Smooth muscle cell (in vitro differentiated cells): Measurements from ENCODE around the gene SLC8A3. TPM values are rescaled to one million over a fixed set of nuclear protein-coding genes. Genes with fewer than 3 reads are reported as not detected.

Experiments
- DNase-seq: peaks from one replicate; lab custom pipeline; 2025; ENCODE audit not compliant: unreplicated experiment; lab: John Stamatoyannopoulos, UW
- H2AFZ ChIP-seq: fragments of 200-600 bp; sonication (generic); 2 replicates; pipeline ENCODE4 v1.6.0; 2016; ENCODE audit warnings: antibody characterized with exemption, low read depth, mild to moderate bottlenecking
- H3F3A ChIP-seq: fragments of 200-600 bp; sonication (generic); 2 replicates; pipeline ENCODE4 v1.6.0; 2017; ENCODE audit warnings: antibody characterized with exemption, low read depth
- H3K27ac ChIP-seq: fragments of 200-600 bp; sonication (generic); 2 replicates; pipeline ENCODE4 v1.5.1; 2016; ENCODE audit warnings: low read depth, mild to moderate bottlenecking
- H3K27me3 ChIP-seq: fragments of 200-600 bp; sonication (generic); 2 replicates; pipeline ENCODE4 v1.6.1; 2016; ENCODE audit warnings: low read depth, mild to moderate bottlenecking
- H3K36me3 ChIP-seq: fragments of 200-600 bp; sonication (generic); 2 replicates; pipeline ENCODE4 v1.5.1; 2016; ENCODE audit warnings: low read depth
- H3K4me1 ChIP-seq: fragments of 200-600 bp; sonication (generic); 2 replicates; pipeline ENCODE4 v1.5.1; 2016; ENCODE audit warnings: low read depth
- H3K4me2 ChIP-seq: fragments of 200-600 bp; sonication (generic); 2 replicates; pipeline ENCODE4 v1.6.0; 2016; ENCODE audit warnings: mild to moderate bottlenecking
- H3K4me3 ChIP-seq: fragments of 200-600 bp; sonication (generic); 2 replicates; pipeline ENCODE4 v1.5.1; 2016; ENCODE audit warnings: mild to moderate bottlenecking
- H3K79me2 ChIP-seq: fragments of 200-600 bp; sonication (generic); 2 replicates; pipeline ENCODE4 v1.6.0; 2016; ENCODE audit warnings: low read depth, mild to moderate bottlenecking
- H3K9ac ChIP-seq: fragments of 200-600 bp; sonication (generic); 2 replicates; pipeline ENCODE4 v1.6.0; 2016; ENCODE audit warnings: low read depth
- H3K9me3 ChIP-seq: fragments of 200-600 bp; sonication (generic); replicated peaks from 2 replicates; pipeline ENCODE4 v1.5.1; 2016; ENCODE audit warnings: low read depth
- H4K20me1 ChIP-seq: fragments of 200-600 bp; sonication (generic); 2 replicates; pipeline ENCODE4 v1.6.0; 2016; ENCODE audit warnings: low read depth
- CTCF ChIP-seq: fragments of 200-600 bp; sonication (generic); IDR thresholded peaks from 2 replicates; pipeline ENCODE4 v1.5.1; 2017; ENCODE audit warnings: borderline replicate concordance, mild to moderate bottlenecking, antibody characterized with exemption; ENCODE audit not compliant: insufficient read depth, poor library complexity, severe bottlenecking
- WGBS: methylation state at CpG from one replicate; pipeline ENCODE4 v1.1.7; 2016; ENCODE audit warnings: low lambda C conversion rate; 5-methylcytosine and 5-hydroxymethylcytosine counted together
- polyA plus RNA-seq: library from polyadenylated mRNA; unstranded; fragments of >200 nt; fragmentation: Nextera tagmentation; extraction: Ambion mirVana; gene quantifications from 2 replicates; pipeline ENCODE4 v1.2.1, GENCODE V29; 2016
- total RNA-seq: library from RNA; depleted of rRNA; stranded (reverse); fragments of >200 nt; gene quantifications from 2 replicates; pipeline ENCODE4 v1.2.3, GENCODE V29; 2014

Gene SLC8A3
- total and polyA plus RNA-seq, 2 experiments from 2014 or later: not detected

DNA sequence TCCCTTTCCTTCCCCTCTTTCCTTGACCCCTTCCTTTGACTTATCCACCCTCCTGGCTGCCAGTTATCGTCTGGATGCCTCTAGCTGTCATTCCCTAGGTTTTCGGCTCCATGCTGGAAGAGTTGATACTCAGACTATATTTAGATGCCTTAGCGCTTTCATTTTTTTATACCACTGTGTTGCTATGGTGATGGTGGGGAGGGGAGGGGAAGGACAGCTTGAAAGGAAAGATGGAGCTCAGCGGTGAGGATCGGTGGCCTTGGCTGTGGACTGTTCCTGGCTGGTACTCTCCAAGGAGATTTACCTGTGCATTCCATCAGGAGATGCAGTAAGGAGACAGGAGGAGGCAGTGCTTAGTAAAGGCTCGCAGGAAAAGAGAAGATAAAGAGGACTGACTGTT lies 108.7 kb downstream of the SLC8A3 start:
- no peaks in the 10 kb centered on the region for H3K79me2 ChIP-seq
- H3K27ac ChIP-seq: no peak overlapping the region
- no peak for TF ChIP-seq CTCF
- WGBS: 91% methylated on average over 6 of the region's 6 CpGs
- H3F3A ChIP-seq: no peaks in the 10 kb centered on the region
- no peak overlapping the region for H3K4me3 ChIP-seq
- no peaks in the 10 kb centered on the region for H3K9me3 ChIP-seq
- H4K20me1 ChIP-seq: no peaks in the 10 kb centered on the region
- H3K27me3 ChIP-seq: peaks cover 43% of the 10 kb centered on the region
- DNase-seq: no peak
- H3K9ac ChIP-seq: no peak overlapping the region
- H3K36me3 ChIP-seq: no peaks in the 10 kb centered on the region
- no peak overlapping the region for H2AFZ ChIP-seq
- H3K4me2 ChIP-seq: no peak overlapping the region
- H3K4me1 ChIP-seq: no peaks in the 10 kb centered on the region

DNA sequence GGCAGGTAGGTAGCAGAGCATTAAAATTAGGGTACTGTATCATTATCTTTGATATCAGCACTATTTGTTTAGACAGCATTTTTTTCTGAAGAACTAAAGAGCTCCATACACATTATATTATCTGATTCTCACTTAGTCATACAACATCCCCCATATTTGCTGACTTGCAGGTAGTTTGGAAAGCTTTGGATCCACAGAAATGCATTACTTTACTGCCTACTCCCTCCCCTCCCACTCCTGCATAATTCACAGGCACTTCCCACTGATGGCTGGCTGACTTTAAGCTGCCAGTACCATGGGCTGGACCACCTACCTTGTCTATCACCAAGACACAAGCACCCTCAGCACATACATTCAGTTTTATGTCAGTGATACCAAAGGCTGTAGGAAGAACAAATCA lies 110.4 kb downstream of the SLC8A3 start:
- H3K9ac ChIP-seq: no peak overlapping the region
- H4K20me1 ChIP-seq: no peaks in the 10 kb centered on the region
- H3K79me2 ChIP-seq: no peaks in the 10 kb centered on the region
- H3K4me2 ChIP-seq: no peak overlapping the region
- no peak overlapping the region for H3K27ac ChIP-seq
- no peak for TF ChIP-seq CTCF
- H3K4me3 ChIP-seq: no peak overlapping the region
- H2AFZ ChIP-seq: no peak overlapping the region
- no peak for DNase-seq
- H3K27me3 ChIP-seq: peaks cover 33% of the 10 kb centered on the region
- H3K4me1 ChIP-seq: no peaks in the 10 kb centered on the region
- no peaks in the 10 kb centered on the region for H3K9me3 ChIP-seq
- no peaks in the 10 kb centered on the region for H3K36me3 ChIP-seq
- H3F3A ChIP-seq: no peaks in the 10 kb centered on the region

GRCh38 chr14:70077720-70078119 lies 111.0 kb downstream of the SLC8A3 start:
- Histone ChIP-seq H4K20me1 (no peaks in the 10 kb centered on the region), H3F3A (no peaks in the 10 kb centered on the region), H3K9me3 (no peaks in the 10 kb centered on the region), H2AFZ (no peak overlapping the region), H3K9ac (no peak overlapping the region), H3K4me2 (no peak overlapping the region), H3K4me3 (no peak overlapping the region), H3K4me1 (no peaks in the 10 kb centered on the region), H3K27ac (no peak overlapping the region), H3K79me2 (no peaks in the 10 kb centered on the region), H3K36me3 (no peaks in the 10 kb centered on the region), H3K27me3 (peaks cover 27% of the 10 kb centered on the region)
- DNase-seq: no peak
- TF ChIP-seq CTCF: no peak
- 79% methylated on average over 2 of the region's 2 CpGs for WGBS

- no peaks in the 10 kb centered on the region for H3K36me3 ChIP-seq
- WGBS: 89% methylated on average over 3 of the region's 3 CpGs
- no peak for DNase-seq
- no peaks in the 10 kb centered on the region for H3F3A ChIP-seq
- H3K79me2 ChIP-seq: no peaks in the 10 kb centered on the region
- no peak for TF ChIP-seq CTCF
- no peaks in the 10 kb centered on the region for H3K9me3 ChIP-seq
- H4K20me1 ChIP-seq: no peaks in the 10 kb centered on the region
- no peak overlapping the region for H2AFZ ChIP-seq
- peaks cover 24% of the 10 kb centered on the region for H3K27me3 ChIP-seq
- H3K4me2 ChIP-seq: no peak overlapping the region
- no peak overlapping the region for H3K27ac ChIP-seq
- no peak overlapping the region for H3K9ac ChIP-seq
- no peak overlapping the region for H3K4me3 ChIP-seq
- no peaks in the 10 kb centered on the region for H3K4me1 ChIP-seq
Measured at GRCh38 chr14:70077005-70077404, 111.7 kb downstream of the SLC8A3 start.
